HFF-Myc (cell line): ENCODE measurements around the gene LRG1.

Experiments
- DNase-seq: peaks from one replicate; pipeline ENCODE4 v3.0.0-alpha.2; 2011; ENCODE audit warnings: low read depth; ENCODE audit errors: extremely low read depth
- H3K4me3 ChIP-seq: replicated peaks from 2 replicates; pipeline ENCODE4 v1.5.1; 2011; ENCODE audit warnings: low read depth, mild to moderate bottlenecking, control low read depth, low read length
- CTCF ChIP-seq: IDR thresholded peaks from 2 replicates; pipeline ENCODE4 v1.5.1; 2012; ENCODE audit warnings: mild to moderate bottlenecking, low read depth, low read length, control low read depth; ENCODE audit errors: missing control alignments

The LRG1 gene

GRCh38 chr19:4503132-4503824, 36.6 kb downstream of the LRG1 start:
- DNase-seq: no peak
- TF ChIP-seq CTCF: no peak
- H3K4me3 ChIP-seq: no peak overlapping the region

- no peak for DNase-seq
- H3K4me3 ChIP-seq: no peak overlapping the region
- no peak for TF ChIP-seq CTCF
Measured at GRCh38 chr19:4502282-4503131, 37.3 kb downstream of the LRG1 start.

- DNase-seq: no peak
- no peak overlapping the region for H3K4me3 ChIP-seq
- TF ChIP-seq CTCF: no peak
Measured at GRCh38 chr19:4501691-4502090, 38.1 kb downstream of the LRG1 start.

- no peak for DNase-seq
- TF ChIP-seq CTCF: no peak
- no peak overlapping the region for H3K4me3 ChIP-seq
Measured at GRCh38 chr19:4500841-4501591, 38.8 kb downstream of the LRG1 start.

- no peak for DNase-seq
- no peak for TF ChIP-seq CTCF
- H3K4me3 ChIP-seq: no peak overlapping the region
Measured at GRCh38 chr19:4499855-4500254, 40.0 kb downstream of the LRG1 start.

GRCh38 chr19:4499318-4499717, 40.5 kb downstream of the LRG1 start:
- no peak for TF ChIP-seq CTCF
- DNase-seq: no peak
- H3K4me3 ChIP-seq: no peak overlapping the region
